Panc1 (cell line): ENCODE results near the gene ERFL. TPM values are rescaled to one million over a fixed set of nuclear protein-coding genes. Genes with fewer than 3 reads are reported as not detected.

Experiments used
- ATAC-seq: fragments of 200-7000 bp; cut with Tn5 transposase; 2 replicates; pipeline ENCODE4 v1.9.1; 2020; ENCODE audit warnings: mild to moderate bottlenecking, moderate library complexity
- BruUV-seq: library from RNA; stranded (reverse); fragments of 400-500 nt; replicated peaks from 2 replicates; lab custom pipeline; 2021; lab: Mats Ljungman, UMichigan
- CTCF ChIA-PET: fragments of 300-600 bp; sonication (Branson Sonifier 250); formaldehyde crosslinking; loops from one replicate; lab custom pipeline; 2022; ENCODE audit warnings: antibody characterized with exemption; lab: Charles Lee
- POLR2A ChIA-PET: fragments of 300-600 bp; sonication (Branson Sonifier 250); formaldehyde crosslinking; loops from one replicate; lab custom pipeline; 2022; ENCODE audit warnings: antibody characterized with exemption; lab: Charles Lee
- DNase-seq: peaks from one replicate; pipeline ENCODE4 v3.0.0-alpha.2; 2010; ENCODE audit warnings: low read depth, low spot score
- H3K27ac ChIP-seq: 2 replicates; pipeline ENCODE4 v1.5.1; 2011; ENCODE audit warnings: mild to moderate bottlenecking, low read length, inconsistent platforms
- H3K27me3 ChIP-seq: fragments of 200-500 bp; sonication (Bioruptor generic); 2 replicates; pipeline ENCODE4 v1.6.0; 2014; ENCODE audit warnings: low read length, inconsistent platforms; ENCODE audit not compliant: control insufficient read depth, insufficient read depth
- H3K36me3 ChIP-seq: fragments of 200-500 bp; sonication (Bioruptor generic); 2 replicates; pipeline ENCODE4 v1.5.1; 2014; ENCODE audit warnings: inconsistent platforms, mild to moderate bottlenecking, low read length, moderate library complexity; ENCODE audit not compliant: control insufficient read depth, insufficient read depth
- H3K4me1 ChIP-seq: 2 replicates; pipeline ENCODE4 v1.5.1; 2011; ENCODE audit warnings: inconsistent platforms, mild to moderate bottlenecking, low read length, moderate library complexity; ENCODE audit not compliant: control insufficient read depth, insufficient read depth
- H3K4me3 ChIP-seq, 2 experiments: 2 replicates each; pipeline ENCODE4 v1.5.1; 2011 to 2012; ENCODE audit warnings: low read depth in 2 of 2, low read length in 2 of 2, mild to moderate bottlenecking in 2 of 2, inconsistent platforms in 1 of 2, moderate library complexity in 1 of 2
- H3K9me3 ChIP-seq: fragments of 200-500 bp; sonication (Bioruptor generic); 2 replicates; pipeline ENCODE4 v1.5.1; 2014; ENCODE audit warnings: low read depth, mild to moderate bottlenecking, inconsistent platforms, low read length, moderate library complexity; ENCODE audit not compliant: control insufficient read depth, insufficient read depth
- POLR2AphosphoS5 ChIP-seq: IDR thresholded peaks from 2 replicates; pipeline ENCODE4 v1.6.1; 2012; ENCODE audit warnings: mild to moderate bottlenecking, low read depth, low read length, moderate library complexity
- REST ChIP-seq, 2 experiments: IDR thresholded peaks; 2 replicates each; pipeline ENCODE4 v1.6.1; 2011 to 2012; ENCODE audit warnings: low read depth in 2 of 2, control low read depth in 1 of 2, low read length in 1 of 2, mild to moderate bottlenecking in 1 of 2, moderate library complexity in 1 of 2; ENCODE audit not compliant: insufficient read depth in 1 of 2
- SIN3A ChIP-seq: IDR thresholded peaks from 2 replicates; pipeline ENCODE4 v1.6.1; 2012; ENCODE audit warnings: low read depth, mild to moderate bottlenecking, low read length, moderate library complexity, borderline replicate concordance; ENCODE audit not compliant: insufficient read depth
- TCF7L2 ChIP-seq: IDR thresholded peaks from 2 replicates; pipeline ENCODE4 v1.6.1; 2011; ENCODE audit warnings: mild to moderate bottlenecking, low read depth, low read length, inconsistent platforms
- in situ Hi-C: cut with HindIII; loops from 2 replicates; pipeline ENCODE4 v1.10.0; 2016; ENCODE audit warnings: low sequenced_read_pairs, low pct_unique_long_range_greater_than_20kb
- intact Hi-C: fragments of 100-400 bp; cut with micrococcal nuclease; formaldehyde crosslinking; loops from one replicate; pipeline ENCODE4 v1.10.0; 2022; ENCODE audit not compliant: unreplicated experiment
- total RNA-seq: library from RNA; stranded (reverse); gene quantifications from one replicate; pipeline ENCODE4 v1.2.1, GENCODE V29; 2021; ENCODE audit not compliant: unreplicated experiment
- TF ChIP-seq, protein P1 (sequence below): fragments of 450-650 bp; IDR thresholded peaks from 2 replicates; pipeline ENCODE4 v1.5.1; 2017; ENCODE audit warnings: mild to moderate bottlenecking

The ERFL gene
- total RNA-seq, 1 experiment from 2014 or later, result 0.18 TPM

DNA sequence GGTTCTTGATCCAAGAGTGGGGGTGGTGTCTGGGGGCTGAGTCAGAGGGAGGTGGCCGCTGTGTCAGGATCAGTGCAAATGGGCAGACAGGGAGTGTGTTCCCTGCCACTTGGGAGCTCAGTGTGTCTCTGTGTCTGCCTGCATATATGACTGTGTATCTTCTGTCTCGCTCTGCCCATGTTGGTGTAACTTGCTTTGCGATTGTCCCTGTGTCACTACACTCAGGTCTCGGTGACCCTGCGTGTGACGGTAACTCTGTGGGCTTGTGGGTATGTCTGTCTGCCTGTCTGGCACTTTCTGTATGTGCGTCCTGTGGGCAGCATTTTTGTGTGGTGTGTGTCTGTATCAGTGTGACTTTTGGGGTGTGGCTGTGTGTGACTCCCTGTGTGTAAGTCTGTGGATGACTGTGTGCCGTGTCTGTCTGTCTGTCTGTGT, 8.2 kb upstream of the ERFL start:
- intact Hi-C loops (loop anchor here (10.0 kb wide), 1 partner anchor 52 kb away; the partner anchor contains the start of gene ARHGEF1), in situ Hi-C loops (no loop called here)
- H3K9me3 ChIP-seq, result no peaks in the 10 kb centered on the region
- ChIA-PET POLR2A (no interaction called here), CTCF (no interaction called here)
- BruUV-seq, result no TSS peak
- TF ChIP-seq TCF7L2 (no peak), POLR2AphosphoS5 (no peak), SIN3A (no peak), REST (IDR thresholded peaks at IDR 0.05; ENCODE audit: insufficient read depth in 1 of 2, low read depth in 2 of 2, low read length in 1 of 2) (no peak)
- TF ChIP-seq, protein P1, sequence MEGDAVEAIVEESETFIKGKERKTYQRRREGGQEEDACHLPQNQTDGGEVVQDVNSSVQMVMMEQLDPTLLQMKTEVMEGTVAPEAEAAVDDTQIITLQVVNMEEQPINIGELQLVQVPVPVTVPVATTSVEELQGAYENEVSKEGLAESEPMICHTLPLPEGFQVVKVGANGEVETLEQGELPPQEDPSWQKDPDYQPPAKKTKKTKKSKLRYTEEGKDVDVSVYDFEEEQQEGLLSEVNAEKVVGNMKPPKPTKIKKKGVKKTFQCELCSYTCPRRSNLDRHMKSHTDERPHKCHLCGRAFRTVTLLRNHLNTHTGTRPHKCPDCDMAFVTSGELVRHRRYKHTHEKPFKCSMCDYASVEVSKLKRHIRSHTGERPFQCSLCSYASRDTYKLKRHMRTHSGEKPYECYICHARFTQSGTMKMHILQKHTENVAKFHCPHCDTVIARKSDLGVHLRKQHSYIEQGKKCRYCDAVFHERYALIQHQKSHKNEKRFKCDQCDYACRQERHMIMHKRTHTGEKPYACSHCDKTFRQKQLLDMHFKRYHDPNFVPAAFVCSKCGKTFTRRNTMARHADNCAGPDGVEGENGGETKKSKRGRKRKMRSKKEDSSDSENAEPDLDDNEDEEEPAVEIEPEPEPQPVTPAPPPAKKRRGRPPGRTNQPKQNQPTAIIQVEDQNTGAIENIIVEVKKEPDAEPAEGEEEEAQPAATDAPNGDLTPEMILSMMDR, result no peak
- H3K4me1 ChIP-seq, result no peaks in the 10 kb centered on the region
- H3K4me3 ChIP-seq, result no peak overlapping the region
- H3K36me3 ChIP-seq, result no peaks in the 10 kb centered on the region
- DNase-seq, result no peak
- ATAC-seq, result no peak
- no peak overlapping the region for H3K27ac ChIP-seq
- no peaks in the 10 kb centered on the region for H3K27me3 ChIP-seq

DNA sequence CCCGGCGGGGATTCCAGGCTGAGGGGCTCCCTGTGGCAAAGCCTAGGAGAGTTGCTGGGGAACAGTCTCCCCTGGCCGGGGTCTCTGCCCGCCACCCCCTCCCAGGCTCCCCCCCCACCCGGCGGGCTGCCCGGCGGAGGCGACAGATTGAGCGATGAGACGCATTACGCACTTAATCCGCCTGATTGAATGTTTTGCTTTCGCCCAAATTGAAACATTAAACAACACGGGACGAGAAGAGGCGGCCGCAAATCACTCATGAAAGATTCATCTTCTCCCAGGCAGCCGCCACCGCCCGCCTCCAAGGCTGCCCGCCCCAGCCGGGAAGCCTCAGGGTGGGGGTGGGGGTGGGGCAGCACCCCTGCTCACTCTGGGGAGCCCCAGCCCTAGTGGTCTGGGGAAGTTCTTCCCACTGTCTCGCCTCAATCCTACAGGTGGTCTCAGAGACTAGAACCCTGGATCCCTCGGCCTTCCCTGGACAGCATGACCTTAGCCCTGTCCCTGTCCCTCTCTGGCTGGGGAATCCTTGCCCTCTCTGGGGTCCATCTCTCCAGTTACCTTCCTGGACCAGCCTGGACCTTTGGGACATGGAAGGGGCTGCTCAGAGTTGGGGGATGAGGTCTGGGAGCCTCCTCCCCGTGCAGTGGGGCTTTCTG, 7.6 kb upstream of the ERFL start:
- DNase-seq, result no peak
- intact Hi-C loops (loop anchor here (10.0 kb wide), 1 partner anchor 51 kb away; the partner anchor contains the start of gene ARHGEF1), in situ Hi-C loops (no loop called here)
- no peak overlapping the region for H3K27ac ChIP-seq
- H3K36me3 ChIP-seq, result no peaks in the 10 kb centered on the region
- ChIA-PET CTCF (no interaction called here), POLR2A (no interaction called here)
- ATAC-seq, result no peak
- H3K4me3 ChIP-seq, result no peak overlapping the region
- no peaks in the 10 kb centered on the region for H3K9me3 ChIP-seq
- H3K4me1 ChIP-seq, result no peaks in the 10 kb centered on the region
- no TSS peak for BruUV-seq
- TF ChIP-seq POLR2AphosphoS5, result no peak
- TF ChIP-seq, protein P1, result no peak
- no peak for TF ChIP-seq REST (IDR thresholded peaks at IDR 0.05; ENCODE audit: insufficient read depth in 1 of 2, low read depth in 2 of 2, low read length in 1 of 2)
- TF ChIP-seq TCF7L2, result no peak
- no peak for TF ChIP-seq SIN3A
- no peaks in the 10 kb centered on the region for H3K27me3 ChIP-seq
